ENCODE results near the gene TECPR2.

Gene TECPR2

GRCh38 chr14:102375119-102375518 is 12.4 kb downstream of the TECPR2 start:
- DNase-seq = no peak

- DNase-seq = no peak
Observed at GRCh38 chr14:102377696-102378095, 15.0 kb downstream of the TECPR2 start.

GRCh38 chr14:102378830-102379229 is 16.1 kb downstream of the TECPR2 start:
- no peak for DNase-seq

- no peak for DNase-seq
Observed at GRCh38 chr14:102387086-102387485, 24.3 kb downstream of the TECPR2 start.

GRCh38 chr14:102389246-102389645 is 26.5 kb downstream of the TECPR2 start:
- no peak for DNase-seq

GRCh38 chr14:102390064-102390855 is 27.5 kb downstream of the TECPR2 start:
- peak; percentile 29 for DNase-seq

GRCh38 chr14:102392506-102392905 is 29.8 kb downstream of the TECPR2 start:
- no peak for DNase-seq

- DNase-seq = peak; percentile 15
Observed at GRCh38 chr14:102394717-102395375, 32.1 kb downstream of the TECPR2 start.

- no peak for DNase-seq
Observed at GRCh38 chr14:102396521-102396920, 33.8 kb downstream of the TECPR2 start.

- DNase-seq = peak; percentile 19
Observed at GRCh38 chr14:102403028-102403427, 40.3 kb downstream of the TECPR2 start.

GRCh38 chr14:102407258-102407657 is 44.5 kb downstream of the TECPR2 start:
- DNase-seq = no peak

GRCh38 chr14:102408724-102409123 is 46.0 kb downstream of the TECPR2 start:
- no peak for DNase-seq

GRCh38 chr14:102415671-102416070 is 52.9 kb downstream of the TECPR2 start:
- no peak for DNase-seq

GRCh38 chr14:102417001-102417431 is 54.3 kb downstream of the TECPR2 start:
- DNase-seq = no peak

GRCh38 chr14:102417646-102418045 is 54.9 kb downstream of the TECPR2 start:
- DNase-seq = no peak

GRCh38 chr14:102418169-102418852 is 55.6 kb downstream of the TECPR2 start:
- DNase-seq = no peak

GRCh38 chr14:102418853-102419240 is 56.1 kb downstream of the TECPR2 start:
- no peak for DNase-seq

- no peak for DNase-seq
Observed at GRCh38 chr14:102419276-102419675, 56.5 kb downstream of the TECPR2 start.

- no peak for DNase-seq
Observed at GRCh38 chr14:102419716-102420115, 57.0 kb downstream of the TECPR2 start.

- peak; percentile 12 for DNase-seq
Observed at GRCh38 chr14:102421411-102422057, 58.8 kb downstream of the TECPR2 start.

GRCh38 chr14:102424520-102424919 is 61.8 kb downstream of the TECPR2 start:
- DNase-seq = no peak

GRCh38 chr14:102424923-102425322 is 62.2 kb downstream of the TECPR2 start:
- no peak for DNase-seq

- DNase-seq = no peak
Observed at GRCh38 chr14:102426796-102427195, 64.1 kb downstream of the TECPR2 start.

Data from eye (tissue), 1 donor.